HEK293T (cell line): ENCODE measurements around the gene ELOVL6.

Experiments used
- CTCF ChIA-PET: fragments of 350-600 bp; formaldehyde crosslinking; extraction: SDS; loops from one replicate; lab custom pipeline; 2021; ENCODE audit warnings: antibody characterized with exemption, inconsistent platforms; lab: Yijun Ruan, JAX
- POLR2A ChIA-PET: fragments of 350-600 bp; formaldehyde crosslinking; extraction: SDS; loops from one replicate; lab custom pipeline; 2020; ENCODE audit warnings: antibody characterized with exemption, inconsistent platforms; lab: Yijun Ruan, JAX
- DNase-seq: peaks from one replicate; pipeline ENCODE4 v3.0.0; 2012; ENCODE audit warnings: mixed read lengths; ENCODE audit errors: extremely low spot score
- ARNT ChIP-seq: fragments of 450-650 bp; IDR thresholded peaks from 2 replicates; pipeline ENCODE4 v1.6.1; 2017; ENCODE audit warnings: mild to moderate bottlenecking
- BHLHE40 ChIP-seq: fragments of 450-650 bp; IDR thresholded peaks from 2 replicates; pipeline ENCODE4 v1.6.1; 2016; ENCODE audit warnings: mild to moderate bottlenecking, moderate library complexity, borderline replicate concordance
- CTBP1 ChIP-seq: fragments of 450-650 bp; IDR thresholded peaks from 2 replicates; pipeline ENCODE4 v1.6.1; 2016; ENCODE audit warnings: borderline replicate concordance
- ELF4 ChIP-seq: fragments of 450-650 bp; IDR thresholded peaks from 2 replicates; pipeline ENCODE4 v1.6.1; 2017; ENCODE audit warnings: antibody characterized with exemption
- FOXA1 ChIP-seq: fragments of 450-650 bp; IDR thresholded peaks from 2 replicates; pipeline ENCODE4 v1.6.1; 2016; ENCODE audit warnings: mild to moderate bottlenecking
- FOXK2 ChIP-seq: fragments of 450-650 bp; IDR thresholded peaks from 2 replicates; pipeline ENCODE4 v1.6.1; 2016; ENCODE audit warnings: mild to moderate bottlenecking
- FOXM1 ChIP-seq: fragments of 450-650 bp; IDR thresholded peaks from 2 replicates; pipeline ENCODE4 v1.6.1; 2017; ENCODE audit warnings: mild to moderate bottlenecking, borderline replicate concordance
- HDGF ChIP-seq: fragments of 450-650 bp; IDR thresholded peaks from 2 replicates; pipeline ENCODE4 v1.6.1; 2017; ENCODE audit warnings: antibody characterized with exemption, borderline replicate concordance
- L3MBTL2 ChIP-seq: fragments of 450-650 bp; conservative IDR thresholded peaks from 2 replicates; pipeline ENCODE4 v1.6.1; 2016; ENCODE audit warnings: mild to moderate bottlenecking
- LEF1 ChIP-seq: fragments of 450-650 bp; IDR thresholded peaks from 2 replicates; pipeline ENCODE4 v1.6.1; 2017; ENCODE audit warnings: mild to moderate bottlenecking, borderline replicate concordance
- NFRKB ChIP-seq: fragments of 450-650 bp; IDR thresholded peaks from 2 replicates; pipeline ENCODE4 v1.6.1; 2016; ENCODE audit warnings: mild to moderate bottlenecking, moderate library complexity
- PKNOX1 ChIP-seq: fragments of 450-650 bp; IDR thresholded peaks from 2 replicates; pipeline ENCODE4 v1.6.1; 2016
- SP1 ChIP-seq: fragments of 450-650 bp; IDR thresholded peaks from 2 replicates; pipeline ENCODE4 v1.6.1; 2017
- SUZ12 ChIP-seq: fragments of 450-650 bp; IDR thresholded peaks from 2 replicates; pipeline ENCODE4 v1.6.1; 2016; ENCODE audit warnings: mild to moderate bottlenecking
- TARDBP ChIP-seq: fragments of 450-650 bp; IDR thresholded peaks from 2 replicates; pipeline ENCODE4 v1.6.1; 2016
- ZNF384 ChIP-seq: fragments of 450-650 bp; IDR thresholded peaks from 2 replicates; pipeline ENCODE4 v1.6.1; 2016

The ELOVL6 gene

GRCh38 chr4:110198049-110198434 is 373 bp downstream of the ELOVL6 start:
- ChIA-PET CTCF (interaction anchor here (1.0 kb wide), 1 partner anchor 13 kb away, joined by 3 read pairs; no protein-coding TSS in a partner anchor), POLR2A (interaction anchor here (0.6 to 1.6 kb wide), 9 partner anchors 13 to 192 kb away, joined by 3 to 6 read pairs (median 3); no protein-coding TSS in a partner anchor)
- peak; percentile 16 for DNase-seq
- no peak for TF ChIP-seq CTBP1
- no peak for TF ChIP-seq NFRKB
- TF ChIP-seq LEF1, result no peak
- no peak for TF ChIP-seq L3MBTL2
- TF ChIP-seq FOXM1, result no peak
- no peak for TF ChIP-seq PKNOX1
- TF ChIP-seq SP1, result no peak
- no peak for TF ChIP-seq ARNT
- TF ChIP-seq ELF4, result no peak
- TF ChIP-seq ZNF384, result no peak

- TF ChIP-seq TARDBP (no peak), FOXM1 (no peak), ARNT (no peak), ELF4 (no peak), L3MBTL2 (peak; percentile 76), NFRKB (no peak), LEF1 (no peak)
- CTCF ChIA-PET, result interaction anchor here (1.0 kb wide), 1 partner anchor 13 kb away, joined by 3 read pairs; no protein-coding TSS in a partner anchor
- POLR2A ChIA-PET, result interaction anchor here (0.6 to 2.1 kb wide), 10 partner anchors 13 to 191 kb away, joined by 3 to 10 read pairs (median 4); no protein-coding TSS in a partner anchor
- DNase-seq, result peak; percentile 32
Observed at GRCh38 chr4:110197529-110198042, 829 bp downstream of the ELOVL6 start.

GRCh38 chr4:110196871-110197528 is 1.4 kb downstream of the ELOVL6 start:
- DNase-seq, result peak; percentile 38
- ChIA-PET CTCF (no interaction called here), POLR2A (interaction anchor here (0.7 to 2.1 kb wide), 6 partner anchors 32 to 290 kb away, joined by 3 to 10 read pairs (median 4); no protein-coding TSS in a partner anchor)
- TF ChIP-seq FOXK2 (no peak), NFRKB (no peak), FOXM1 (no peak), BHLHE40 (no peak), ZNF384 (no peak), SUZ12 (no peak), SP1 (no peak), HDGF (no peak), LEF1 (no peak), L3MBTL2 (no peak), ARNT (no peak), ELF4 (no peak), TARDBP (no peak), CTBP1 (no peak), PKNOX1 (no peak), FOXA1 (no peak)

- no peak; the same call in 1 of the 2 replicates for TF ChIP-seq L3MBTL2
- TF ChIP-seq LEF1, result peak; percentile 49; the same call in 1 of the 2 replicates
- peak; percentile 39 for DNase-seq
- CTCF ChIA-PET, result no interaction called here
- POLR2A ChIA-PET, result interaction anchor here (0.7 to 2.1 kb wide), 5 partner anchors 31 to 291 kb away, joined by 3 to 10 read pairs (median 3); no protein-coding TSS in a partner anchor
Observed at GRCh38 chr4:110196206-110196870, 2.1 kb downstream of the ELOVL6 start.

GRCh38 chr4:110195561-110196205 is 2.7 kb downstream of the ELOVL6 start:
- DNase-seq, result peak; percentile 17
- ChIA-PET CTCF (no interaction called here), POLR2A (interaction anchor here (2.1 kb wide), 1 partner anchor 31 kb away, joined by 10 read pairs; no protein-coding TSS in a partner anchor)
- TF ChIP-seq L3MBTL2 (peak; percentile 60; the same call in 1 of the 2 replicates), PKNOX1 (no peak)
